Neural cell (in vitro differentiated cells): ENCODE data around the gene FBXO10. TPM values are rescaled to one million over a fixed set of nuclear protein-coding genes. Genes with fewer than 3 reads are reported as not detected.

ENCODE experiments used
- H2AFZ ChIP-seq: fragments of 200-600, 300-800 bp; sonication (generic), shearing (Covaris generic); 2 replicates; pipeline ENCODE4 v1.6.0; 2014; ENCODE audit warnings: low read depth, mild to moderate bottlenecking, antibody characterized with exemption, low read length, moderate library complexity
- H3F3A ChIP-seq: fragments of 200-600 bp; shearing (Covaris generic); 2 replicates; pipeline ENCODE4 v1.6.1; 2016; ENCODE audit warnings: mild to moderate bottlenecking, moderate library complexity, mixed read lengths, antibody characterized with exemption, low read length; ENCODE audit not compliant: insufficient read depth, poor library complexity, severe bottlenecking
- H3K27ac ChIP-seq: fragments of 200-600, 300-800 bp; sonication (generic), shearing (Covaris generic); 2 replicates; pipeline ENCODE4 v1.5.1; 2014; ENCODE audit warnings: mild to moderate bottlenecking, low read length, moderate library complexity
- H3K27me3 ChIP-seq: fragments of 300-800, 200-600 bp; sonication (generic), shearing (Covaris generic); 2 replicates; pipeline ENCODE4 v1.6.0; 2014; ENCODE audit warnings: mild to moderate bottlenecking, low read depth, low read length, moderate library complexity; ENCODE audit not compliant: insufficient read depth
- H3K36me3 ChIP-seq: fragments of 300-800, 200-600 bp; sonication (generic), shearing (Covaris generic); 2 replicates; pipeline ENCODE4 v1.5.1; 2014; ENCODE audit warnings: mild to moderate bottlenecking, antibody characterized with exemption, low read length, moderate library complexity; ENCODE audit not compliant: insufficient read depth
- H3K4me2 ChIP-seq: fragments of 300-800, 200-600 bp; sonication (generic), shearing (Covaris generic); 2 replicates; pipeline ENCODE4 v1.6.0; 2014; ENCODE audit warnings: mild to moderate bottlenecking, low read length
- H3K4me3 ChIP-seq: fragments of 300-800, 200-600 bp; sonication (generic), shearing (Covaris generic); 2 replicates; pipeline ENCODE4 v1.5.1; 2014; ENCODE audit warnings: mild to moderate bottlenecking, low read length, moderate library complexity
- H3K79me2 ChIP-seq: fragments of 200-600 bp; shearing (Covaris generic); replicated peaks from 2 replicates; pipeline ENCODE4 v1.6.0; 2014; ENCODE audit warnings: mild to moderate bottlenecking, low read length, moderate library complexity; ENCODE audit not compliant: insufficient read depth
- H3K9ac ChIP-seq: fragments of 300-800, 200-600 bp; sonication (generic), shearing (Covaris generic); 2 replicates; pipeline ENCODE4 v1.6.1; 2016; ENCODE audit warnings: mild to moderate bottlenecking, low read length, mixed read lengths
- H3K9me2 ChIP-seq: fragments of 200-600 bp; shearing (Covaris generic); 2 replicates; pipeline ENCODE4 v1.6.1; 2016; ENCODE audit warnings: mild to moderate bottlenecking, low read length, mixed read lengths; ENCODE audit not compliant: insufficient read depth
- H3K9me3 ChIP-seq: fragments of 200-600, 300-800 bp; sonication (generic), shearing (Covaris generic); 2 replicates; pipeline ENCODE4 v1.6.1; 2016; ENCODE audit warnings: mild to moderate bottlenecking, mixed run types, low read length, moderate library complexity, mixed read lengths
- H4K20me1 ChIP-seq: fragments of 200-600 bp; shearing (Covaris generic); 2 replicates; pipeline ENCODE4 v1.6.1; 2016; ENCODE audit warnings: mild to moderate bottlenecking, mixed run types; ENCODE audit not compliant: insufficient read depth
- CTCF ChIP-seq: fragments of 450-650 bp; IDR thresholded peaks from 2 replicates; pipeline ENCODE4 v1.5.1; 2014; ENCODE audit warnings: antibody characterized with exemption, mild to moderate bottlenecking, moderate library complexity; ENCODE audit not compliant: poor library complexity, severe bottlenecking
- EP300 ChIP-seq: fragments of 450-650 bp; conservative IDR thresholded peaks from 2 replicates; pipeline ENCODE4 v1.6.1; 2014; ENCODE audit warnings: antibody characterized with exemption, mild to moderate bottlenecking, moderate library complexity; ENCODE audit not compliant: poor library complexity, severe bottlenecking
- EZH2 ChIP-seq: fragments of 200-600, 300-800 bp; shearing (Covaris generic), sonication (generic); IDR thresholded peaks from 2 replicates; pipeline ENCODE4 v1.6.1; 2014; ENCODE audit warnings: antibody characterized with exemption, low read length, borderline replicate concordance, mild to moderate bottlenecking; ENCODE audit not compliant: insufficient read depth, poor library complexity, severe bottlenecking
- MXI1 ChIP-seq: fragments of 450-650 bp; conservative IDR thresholded peaks from 2 replicates; pipeline ENCODE4 v1.6.1; 2014; ENCODE audit warnings: antibody characterized with exemption, mild to moderate bottlenecking; ENCODE audit not compliant: poor library complexity, severe bottlenecking
- POLR2AphosphoS5 ChIP-seq: IDR thresholded peaks from 2 replicates; pipeline ENCODE4 v1.6.1; 2012
- RAD21 ChIP-seq: fragments of 450-650 bp; conservative IDR thresholded peaks from 2 replicates; pipeline ENCODE4 v1.6.1; 2014; ENCODE audit warnings: antibody characterized with exemption, mild to moderate bottlenecking, moderate library complexity
- SMC3 ChIP-seq: fragments of 450-650 bp; conservative IDR thresholded peaks from 2 replicates; pipeline ENCODE4 v1.6.1; 2014; ENCODE audit warnings: antibody characterized with exemption, mild to moderate bottlenecking, moderate library complexity; ENCODE audit not compliant: poor library complexity
- TAF1 ChIP-seq: IDR thresholded peaks from 2 replicates; pipeline ENCODE4 v1.6.1; 2012; ENCODE audit warnings: low read depth
- polyA plus RNA-seq: library from polyadenylated mRNA; depleted of rRNA; stranded (reverse); fragments of >200 nt; gene quantifications from 2 replicates; pipeline ENCODE4 v1.2.3, GENCODE V29; 2014
- TF ChIP-seq, protein P1 (sequence below): IDR thresholded peaks from 2 replicates; pipeline ENCODE4 v1.6.1; 2012; ENCODE audit warnings: borderline replicate concordance

Gene FBXO10
- polyA plus RNA-seq, 1 donor from 2014 or later: 16.0 TPM

GRCh38 chr9:37496020-37496419 is 80.2 kb downstream of the FBXO10 start:
- Histone ChIP-seq H3K9ac (no peak overlapping the region), H3K36me3 (no peaks in the 10 kb centered on the region), H2AFZ (no peak overlapping the region), H3K27me3 (no peaks in the 10 kb centered on the region), H3K4me2 (no peak overlapping the region), H3K4me3 (no peak overlapping the region), H3K27ac (no peak overlapping the region), H3K79me2 (no peaks in the 10 kb centered on the region), H3K9me3 (no peaks in the 10 kb centered on the region), H3F3A (no peaks in the 10 kb centered on the region), H4K20me1 (no peaks in the 10 kb centered on the region), H3K9me2 (no peaks in the 10 kb centered on the region)
- TF ChIP-seq, protein P1, sequence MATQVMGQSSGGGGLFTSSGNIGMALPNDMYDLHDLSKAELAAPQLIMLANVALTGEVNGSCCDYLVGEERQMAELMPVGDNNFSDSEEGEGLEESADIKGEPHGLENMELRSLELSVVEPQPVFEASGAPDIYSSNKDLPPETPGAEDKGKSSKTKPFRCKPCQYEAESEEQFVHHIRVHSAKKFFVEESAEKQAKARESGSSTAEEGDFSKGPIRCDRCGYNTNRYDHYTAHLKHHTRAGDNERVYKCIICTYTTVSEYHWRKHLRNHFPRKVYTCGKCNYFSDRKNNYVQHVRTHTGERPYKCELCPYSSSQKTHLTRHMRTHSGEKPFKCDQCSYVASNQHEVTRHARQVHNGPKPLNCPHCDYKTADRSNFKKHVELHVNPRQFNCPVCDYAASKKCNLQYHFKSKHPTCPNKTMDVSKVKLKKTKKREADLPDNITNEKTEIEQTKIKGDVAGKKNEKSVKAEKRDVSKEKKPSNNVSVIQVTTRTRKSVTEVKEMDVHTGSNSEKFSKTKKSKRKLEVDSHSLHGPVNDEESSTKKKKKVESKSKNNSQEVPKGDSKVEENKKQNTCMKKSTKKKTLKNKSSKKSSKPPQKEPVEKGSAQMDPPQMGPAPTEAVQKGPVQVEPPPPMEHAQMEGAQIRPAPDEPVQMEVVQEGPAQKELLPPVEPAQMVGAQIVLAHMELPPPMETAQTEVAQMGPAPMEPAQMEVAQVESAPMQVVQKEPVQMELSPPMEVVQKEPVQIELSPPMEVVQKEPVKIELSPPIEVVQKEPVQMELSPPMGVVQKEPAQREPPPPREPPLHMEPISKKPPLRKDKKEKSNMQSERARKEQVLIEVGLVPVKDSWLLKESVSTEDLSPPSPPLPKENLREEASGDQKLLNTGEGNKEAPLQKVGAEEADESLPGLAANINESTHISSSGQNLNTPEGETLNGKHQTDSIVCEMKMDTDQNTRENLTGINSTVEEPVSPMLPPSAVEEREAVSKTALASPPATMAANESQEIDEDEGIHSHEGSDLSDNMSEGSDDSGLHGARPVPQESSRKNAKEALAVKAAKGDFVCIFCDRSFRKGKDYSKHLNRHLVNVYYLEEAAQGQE: no peak
- TF ChIP-seq RAD21: no peak

DNA sequence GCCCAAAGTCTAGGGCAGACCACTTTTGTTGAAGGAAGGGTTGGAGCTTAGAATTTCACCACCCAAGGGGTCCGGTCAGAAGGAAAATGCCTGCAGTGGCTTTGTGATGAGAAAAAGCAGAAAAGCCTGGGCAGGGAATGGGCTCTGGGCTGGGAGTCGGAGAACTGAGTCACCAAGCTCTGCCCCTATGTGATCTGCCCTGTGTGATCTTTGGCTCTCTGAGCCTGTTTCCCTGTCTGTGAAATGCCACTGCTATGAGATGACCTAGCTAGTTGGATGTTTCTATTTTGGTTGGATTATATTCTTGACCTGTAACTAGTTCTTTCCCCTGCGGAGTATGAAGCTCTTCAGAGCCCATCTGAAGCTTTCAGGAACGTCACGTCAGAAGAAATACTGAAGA is 80.6 kb downstream of the FBXO10 start:
- H3K9ac ChIP-seq: no peak overlapping the region

More for the DNA sequence above, 80.6 kb downstream of the FBXO10 start:
- H4K20me1 ChIP-seq: no peaks in the 10 kb centered on the region
- no peaks in the 10 kb centered on the region for H3K27me3 ChIP-seq
- no peak overlapping the region for H3K27ac ChIP-seq
- no peak overlapping the region for H3K4me2 ChIP-seq
- H3K36me3 ChIP-seq: no peaks in the 10 kb centered on the region
- H3K9me2 ChIP-seq: no peaks in the 10 kb centered on the region
- H3K9me3 ChIP-seq: no peaks in the 10 kb centered on the region
- H3K4me3 ChIP-seq: no peak overlapping the region
- H2AFZ ChIP-seq: no peak overlapping the region
- H3F3A ChIP-seq: no peaks in the 10 kb centered on the region
- no peaks in the 10 kb centered on the region for H3K79me2 ChIP-seq
- TF ChIP-seq RAD21 (no peak), TAF1 (no peak), POLR2AphosphoS5 (no peak), EP300 (no peak), MXI1 (no peak), SMC3 (no peak), EZH2 (no peak), CTCF (no peak)
- TF ChIP-seq, protein P1: no peak
